GM18499 (cell line): ENCODE results near the gene PINK1.
"Not testable (repeated sequence)": the region's sequence is repeated elsewhere in the genome, so short reads cannot be mapped to it uniquely, and the experiment has no call there.

Experiments
- ATAC-seq: cut with Tn5 transposase; IDR thresholded peaks from one replicate; pipeline ENCODE4 v1.9.1; 2021; ENCODE audit warnings: moderate number of reproducible peaks; ENCODE audit not compliant: insufficient read depth, unreplicated experiment

Gene PINK1

DNA sequence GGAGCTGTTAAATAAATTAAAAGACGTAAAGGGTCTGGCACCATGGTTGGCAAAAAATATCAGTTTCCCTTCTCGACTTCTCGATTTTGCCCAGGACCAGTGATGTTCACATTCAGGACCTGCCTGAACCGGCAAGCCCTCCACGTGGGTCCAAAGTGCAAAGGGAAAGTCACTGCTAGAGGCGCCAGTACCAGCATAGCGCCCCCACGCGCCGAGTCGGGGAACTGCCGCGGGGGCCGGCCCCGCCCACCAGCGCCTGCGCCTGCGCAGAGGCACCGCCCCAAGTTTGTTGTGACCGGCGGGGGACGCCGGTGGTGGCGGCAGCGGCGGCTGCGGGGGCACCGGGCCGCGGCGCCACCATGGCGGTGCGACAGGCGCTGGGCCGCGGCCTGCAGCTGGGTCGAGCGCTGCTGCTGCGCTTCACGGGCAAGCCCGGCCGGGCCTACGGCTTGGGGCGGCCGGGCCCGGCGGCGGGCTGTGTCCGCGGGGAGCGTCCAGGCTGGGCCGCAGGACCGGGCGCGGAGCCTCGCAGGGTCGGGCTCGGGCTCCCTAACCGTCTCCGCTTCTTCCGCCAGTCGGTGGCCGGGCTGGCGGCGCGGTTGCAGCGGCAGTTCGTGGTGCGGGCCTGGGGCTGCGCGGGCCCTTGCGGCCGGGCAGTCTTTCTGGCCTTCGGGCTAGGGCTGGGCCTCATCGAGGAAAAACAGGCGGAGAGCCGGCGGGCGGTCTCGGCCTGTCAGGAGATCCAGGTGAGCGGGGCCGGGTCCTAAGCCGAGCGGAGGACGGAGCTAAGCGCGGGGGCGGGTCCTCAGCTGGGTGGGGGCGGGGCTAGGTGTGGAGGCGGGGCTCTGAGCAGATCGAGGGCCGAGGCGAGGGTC is at the start of gene PINK1:
TSS of gene PINK1 (plus strand) at position 269 of the 875 bp plus-strand sequence. CDS start at position 360, 91 bp downstream.
- ATAC-seq = no peak

DNA sequence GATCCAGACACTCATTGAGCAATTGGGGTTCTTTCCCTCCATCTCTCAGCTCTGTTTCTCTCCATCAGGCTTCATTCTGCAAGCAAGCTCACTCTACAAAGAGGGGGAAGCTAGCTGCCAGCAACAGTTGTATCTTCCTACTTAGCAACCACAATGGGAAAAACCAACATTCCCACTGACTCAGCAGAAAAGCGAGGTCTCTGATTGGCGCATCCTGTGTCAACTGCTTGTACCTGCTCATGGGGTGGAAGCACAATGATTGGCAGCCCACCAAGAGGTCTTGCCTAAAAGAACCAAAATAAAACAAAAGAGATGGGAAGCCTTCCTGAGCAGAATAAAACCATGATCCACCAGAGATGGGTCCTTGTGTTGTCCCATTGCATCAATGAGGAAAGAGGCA is 48.4 kb upstream of the PINK1 start:
- no peak for ATAC-seq

DNA sequence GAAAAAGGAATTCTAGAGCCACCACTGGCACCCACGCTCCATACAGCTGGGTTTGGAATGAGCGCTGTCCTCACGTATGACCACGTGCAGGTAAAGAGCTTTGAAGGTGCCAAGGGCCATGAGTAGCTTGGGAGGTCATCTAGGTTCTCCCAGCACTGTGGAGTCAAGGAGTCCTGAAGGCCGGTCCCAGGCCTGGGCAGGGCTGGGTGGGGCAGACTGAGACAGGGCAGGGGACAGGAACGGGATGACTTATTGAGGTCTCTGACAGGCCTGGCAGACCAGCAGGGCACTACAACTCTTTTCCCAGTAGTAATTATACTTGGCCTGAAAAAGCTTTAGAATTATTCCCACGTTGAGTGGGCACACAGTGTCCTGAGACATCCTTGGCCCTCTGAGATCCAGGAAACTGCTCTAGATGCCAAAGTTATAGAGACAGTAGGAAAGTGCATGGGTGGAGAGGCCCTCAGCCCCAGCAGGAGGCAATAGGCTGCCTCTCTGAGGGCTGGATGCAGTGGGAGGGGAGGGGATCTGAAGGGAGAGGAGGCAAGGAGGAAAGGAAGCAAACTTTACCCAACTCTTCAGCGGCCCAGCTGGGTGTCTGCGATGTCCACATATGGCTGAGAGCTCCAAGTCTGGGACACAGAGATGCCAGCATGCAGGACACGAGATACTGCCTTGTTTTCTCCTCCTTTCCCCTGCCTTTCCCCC is 46.2 kb upstream of the PINK1 start:
- ATAC-seq = no peak

DNA sequence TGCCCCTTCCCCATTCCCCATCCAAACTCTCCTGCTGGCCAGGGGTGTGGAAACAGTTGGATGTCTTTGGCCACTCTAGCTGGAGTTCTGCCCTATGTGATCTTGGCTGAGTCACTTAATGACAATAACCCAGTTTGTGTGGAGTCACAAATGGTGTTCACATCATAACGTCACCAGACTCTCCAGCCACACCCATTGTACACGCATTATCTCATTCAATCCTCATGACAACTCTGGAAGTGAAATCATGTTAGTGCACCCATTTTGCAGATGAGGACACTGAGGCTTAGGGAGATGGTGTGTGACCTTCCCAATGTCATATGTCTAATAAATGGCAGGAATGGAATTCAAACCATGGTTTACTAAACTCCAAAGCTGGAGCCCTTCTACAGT is 45.6 kb upstream of the PINK1 start:
- no peak for ATAC-seq

DNA sequence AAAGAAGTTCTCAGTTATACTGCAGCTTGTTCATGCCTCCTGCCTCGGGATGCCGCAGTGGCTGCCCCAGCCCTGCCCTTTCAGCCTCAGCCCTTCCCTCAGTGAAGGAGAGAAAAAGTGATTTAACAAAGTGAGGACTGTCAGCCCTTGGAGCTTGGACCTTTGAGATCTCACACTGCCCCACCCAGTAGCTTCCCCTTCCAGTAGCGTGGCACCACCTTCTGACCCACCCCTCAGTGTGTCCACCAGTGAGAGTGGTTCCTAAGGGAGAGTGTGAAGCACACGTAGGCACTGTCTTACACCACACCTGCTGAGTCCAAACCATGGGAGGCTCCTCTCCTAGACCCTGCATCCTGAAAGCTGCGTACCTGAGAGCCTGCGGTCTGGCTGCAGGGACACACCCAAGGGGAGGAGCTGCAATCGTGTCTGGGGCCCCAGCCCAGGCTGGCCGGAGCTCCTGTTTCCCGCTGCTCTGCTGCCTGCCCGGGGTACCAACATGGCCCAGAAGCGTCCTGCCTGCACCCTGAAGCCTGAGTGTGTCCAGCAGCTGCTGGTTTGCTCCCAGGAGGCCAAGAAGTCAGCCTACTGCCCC is 44.5 kb upstream of the PINK1 start, which contains the start of gene CDA:
TSS of gene CDA (plus strand) at position 464 of the 592 bp plus-strand sequence. CDS start at position 497, 33 bp downstream.
- ATAC-seq = no peak

DNA sequence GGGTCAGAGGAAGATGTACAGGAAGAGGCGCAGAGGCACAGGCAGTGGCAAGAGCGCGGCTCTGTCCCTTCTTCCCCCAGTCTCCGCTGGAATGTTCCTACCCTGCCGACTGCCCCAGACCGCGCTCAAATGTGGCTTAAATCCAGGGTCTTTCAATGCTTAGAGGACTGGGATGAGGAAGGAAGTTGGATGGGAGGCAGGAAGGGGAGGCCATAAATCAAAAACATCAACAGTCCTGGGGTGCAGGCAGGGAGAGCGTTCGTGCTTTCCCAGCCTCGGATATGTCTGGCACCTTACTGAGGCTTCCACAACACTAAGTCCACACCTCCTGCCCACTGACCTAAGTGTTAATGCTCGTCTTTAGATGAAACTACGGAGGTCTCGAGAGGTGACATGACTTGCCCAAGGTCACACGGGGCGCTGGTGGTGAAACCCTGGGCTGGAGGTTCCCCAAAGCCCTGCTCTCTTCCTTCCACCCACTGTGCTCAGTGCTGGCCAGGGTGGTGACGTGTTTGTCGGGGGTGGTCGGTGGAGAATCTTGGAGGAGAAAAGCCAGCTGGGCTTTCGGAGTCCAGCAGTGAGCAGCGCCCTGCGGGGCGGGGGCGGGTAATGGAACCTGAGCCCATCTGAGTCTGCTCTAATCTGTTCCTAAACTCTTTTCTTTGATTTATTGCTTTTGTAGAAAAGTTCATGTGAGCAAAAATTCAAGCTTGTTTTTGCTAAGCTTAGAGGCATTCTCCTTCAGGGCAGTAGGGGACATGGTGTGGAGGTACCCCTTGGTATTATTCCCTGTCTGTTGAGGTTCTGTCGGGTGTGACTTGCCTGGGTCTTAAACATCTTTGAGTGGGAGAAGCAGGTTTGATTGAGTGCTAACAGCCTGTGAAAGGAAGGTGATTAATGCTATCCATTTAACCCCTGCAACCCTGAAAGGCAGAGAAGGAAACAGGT is 43.7 kb upstream of the PINK1 start:
- ATAC-seq = no peak

DNA sequence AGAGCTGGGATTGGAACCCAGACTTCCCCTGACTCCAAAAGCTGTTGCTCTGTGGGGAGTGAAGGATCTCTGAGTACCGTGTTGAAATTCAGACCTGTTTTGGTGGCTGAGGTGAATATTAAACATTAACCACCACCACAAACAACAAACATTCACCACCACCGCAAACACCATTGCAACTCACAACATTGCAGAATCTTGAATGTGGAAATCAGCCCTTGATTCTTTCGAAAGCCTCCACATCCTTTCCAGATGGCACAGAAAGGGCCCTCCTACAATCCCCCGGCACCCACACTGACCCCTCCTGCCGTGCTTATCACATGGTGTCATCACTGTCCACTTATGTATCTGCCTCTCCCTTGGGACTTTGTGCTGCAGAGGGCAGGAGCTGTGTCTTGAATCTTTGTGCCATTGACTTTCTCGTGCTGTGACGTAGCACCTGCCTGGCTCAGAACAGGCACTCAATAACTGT is 42.9 kb upstream of the PINK1 start:
- ATAC-seq = no peak

DNA sequence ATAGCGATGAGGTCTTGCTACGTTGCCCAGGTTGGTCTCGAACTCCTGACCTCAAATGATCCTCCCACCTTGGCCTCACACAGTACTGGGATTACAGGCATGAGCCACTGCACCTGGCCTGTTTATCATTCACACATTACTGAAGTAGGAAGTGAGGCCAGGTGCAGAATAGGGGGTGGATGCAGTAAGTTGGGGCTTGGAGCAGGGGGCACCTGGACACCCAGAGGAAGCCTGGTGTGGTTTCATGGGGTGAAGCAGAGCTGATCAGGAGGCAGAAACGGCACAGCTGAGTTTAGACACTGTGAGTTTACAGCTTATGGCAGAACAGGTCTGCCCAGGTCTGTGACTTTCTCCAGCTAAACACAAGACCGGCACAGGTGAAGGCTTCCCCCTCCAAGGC is 39.5 kb upstream of the PINK1 start:
- no peak for ATAC-seq

DNA sequence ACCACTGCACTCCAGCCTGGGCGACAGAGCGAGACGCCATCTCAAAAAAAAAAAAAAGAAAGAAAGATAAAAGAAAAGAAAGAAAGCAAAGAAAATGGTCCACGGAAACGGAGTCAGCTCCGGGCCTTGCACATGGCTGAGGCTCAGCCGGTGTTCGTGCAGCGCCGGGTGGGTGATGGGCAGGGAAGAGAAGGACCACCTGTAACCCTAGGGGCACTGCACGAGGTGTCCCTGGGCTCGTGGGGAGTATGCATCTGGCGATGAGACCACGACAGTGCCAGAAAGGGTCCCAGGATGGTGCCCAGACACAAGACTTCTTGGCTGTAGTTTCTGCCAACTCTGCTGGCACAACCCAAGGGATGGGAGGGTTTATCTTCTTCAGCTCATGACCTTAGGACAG is 38.5 kb upstream of the PINK1 start:
- no peak for ATAC-seq

DNA sequence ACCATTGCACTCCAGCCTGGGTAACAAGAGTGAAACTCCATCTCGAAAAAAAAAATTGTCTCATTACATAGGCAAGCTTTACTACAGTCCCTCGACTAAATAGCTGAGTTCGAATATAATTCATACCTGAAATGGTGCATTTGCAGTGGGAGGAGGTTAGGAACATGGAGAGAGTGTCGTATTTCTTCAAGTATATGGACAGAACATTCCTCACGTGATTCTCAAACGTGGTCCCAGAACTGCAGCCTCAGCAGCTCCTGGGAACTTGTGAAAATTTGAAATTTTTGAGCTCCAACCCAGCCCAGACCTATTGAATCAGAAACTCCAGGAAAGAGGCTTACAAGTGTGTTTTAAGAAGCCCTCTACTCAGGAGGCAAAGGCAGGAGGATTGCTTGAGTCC is 37.2 kb upstream of the PINK1 start:
- ATAC-seq = no peak

DNA sequence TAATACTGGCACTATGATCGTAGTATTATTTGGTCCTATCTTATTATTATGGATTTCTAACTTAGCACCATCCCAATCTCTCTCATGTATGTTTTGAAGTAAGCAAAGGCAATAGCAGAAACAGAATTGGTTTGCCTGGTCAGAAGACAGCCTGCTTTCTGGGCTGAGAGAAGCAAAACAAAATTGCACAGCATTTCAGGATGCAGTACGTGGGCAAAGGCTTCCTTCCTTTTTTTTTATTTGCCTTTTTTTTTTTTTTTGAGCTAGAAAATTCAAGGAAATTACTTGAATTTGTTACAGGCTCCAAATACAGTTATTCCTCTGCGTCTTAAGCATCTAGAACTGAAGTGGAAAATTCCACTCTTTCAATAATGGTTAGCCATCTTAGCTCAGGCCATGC is 35.6 kb upstream of the PINK1 start:
- no peak for ATAC-seq

DNA sequence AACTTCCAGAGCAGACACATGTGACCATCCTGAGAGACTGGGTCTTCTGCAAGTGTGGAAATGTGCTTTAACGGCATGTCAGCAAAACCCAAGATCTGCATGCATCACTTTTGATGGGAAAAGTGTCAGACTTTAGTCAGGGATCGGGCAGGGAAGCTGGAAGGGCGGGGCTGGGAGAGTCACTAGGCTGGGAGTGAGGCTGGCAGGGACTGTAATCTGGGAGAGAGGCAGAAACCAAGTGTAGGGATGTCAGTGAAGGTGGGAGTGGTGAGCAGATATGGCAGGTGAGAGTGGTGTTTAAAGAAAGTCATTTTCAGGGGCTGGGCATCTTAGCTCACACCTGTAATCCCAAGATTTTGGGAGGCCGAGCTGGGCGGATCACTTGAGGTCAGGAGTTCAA is 33.1 kb upstream of the PINK1 start:
- no peak for ATAC-seq

DNA sequence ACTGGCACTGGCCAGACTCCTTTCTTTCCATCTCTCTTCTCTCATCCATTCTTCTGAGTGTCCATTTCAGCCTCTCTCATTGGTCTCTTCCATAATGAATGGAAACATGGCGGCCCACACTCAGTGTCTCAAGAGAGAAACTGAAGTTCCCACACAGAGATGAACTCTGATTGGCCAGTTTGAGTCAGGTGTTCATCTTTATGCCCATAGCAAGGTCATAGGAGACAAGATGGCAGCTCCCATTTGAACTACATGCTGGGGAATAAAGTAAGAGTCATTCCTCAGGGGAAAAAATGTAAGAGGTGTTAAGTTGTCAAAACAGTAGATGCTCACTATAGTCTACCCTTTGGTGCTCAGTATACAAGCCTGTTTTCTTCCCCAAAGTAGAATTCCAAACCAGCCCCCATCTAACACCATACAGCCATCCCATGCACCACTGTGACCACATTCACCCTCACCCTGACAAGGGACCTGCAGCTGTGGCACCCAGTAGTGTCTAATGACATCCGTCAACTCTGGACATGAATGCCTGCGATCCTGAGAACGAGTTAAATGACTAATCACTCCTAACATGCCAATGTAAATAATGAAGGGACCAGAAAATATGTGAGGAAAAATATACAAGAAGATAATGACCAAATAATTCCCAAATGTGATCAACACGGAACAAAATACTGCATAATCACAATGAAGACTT is 32.0 kb upstream of the PINK1 start:
- no peak for ATAC-seq

DNA sequence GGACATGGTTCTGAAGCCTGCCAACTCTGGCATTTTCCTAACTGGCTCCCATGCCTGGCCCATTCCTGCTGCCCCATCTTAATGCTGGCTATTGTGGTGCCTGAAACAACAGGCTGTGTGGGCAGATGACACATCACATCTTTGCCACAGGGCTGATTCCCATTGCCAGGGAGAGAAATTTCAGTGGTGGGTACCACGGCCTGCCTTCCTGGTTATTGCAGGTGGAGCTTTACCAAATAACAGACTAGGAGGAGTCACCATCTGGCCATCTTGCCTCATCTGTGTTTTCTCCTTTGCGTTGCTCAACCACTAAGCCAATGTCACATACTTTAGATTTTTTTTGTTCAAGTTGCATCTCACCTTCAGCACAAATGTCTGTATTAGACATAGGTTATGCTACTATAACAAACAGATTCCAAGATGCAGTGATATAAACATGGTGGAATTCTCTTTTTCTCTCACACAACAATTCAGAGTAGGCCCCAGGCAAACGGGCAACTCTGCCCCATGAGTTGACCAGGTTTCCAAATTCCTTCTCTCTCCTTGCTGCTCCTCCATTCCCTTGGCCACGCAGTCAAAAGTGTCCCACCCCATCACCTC is 30.3 kb upstream of the PINK1 start:
- no peak for ATAC-seq

DNA sequence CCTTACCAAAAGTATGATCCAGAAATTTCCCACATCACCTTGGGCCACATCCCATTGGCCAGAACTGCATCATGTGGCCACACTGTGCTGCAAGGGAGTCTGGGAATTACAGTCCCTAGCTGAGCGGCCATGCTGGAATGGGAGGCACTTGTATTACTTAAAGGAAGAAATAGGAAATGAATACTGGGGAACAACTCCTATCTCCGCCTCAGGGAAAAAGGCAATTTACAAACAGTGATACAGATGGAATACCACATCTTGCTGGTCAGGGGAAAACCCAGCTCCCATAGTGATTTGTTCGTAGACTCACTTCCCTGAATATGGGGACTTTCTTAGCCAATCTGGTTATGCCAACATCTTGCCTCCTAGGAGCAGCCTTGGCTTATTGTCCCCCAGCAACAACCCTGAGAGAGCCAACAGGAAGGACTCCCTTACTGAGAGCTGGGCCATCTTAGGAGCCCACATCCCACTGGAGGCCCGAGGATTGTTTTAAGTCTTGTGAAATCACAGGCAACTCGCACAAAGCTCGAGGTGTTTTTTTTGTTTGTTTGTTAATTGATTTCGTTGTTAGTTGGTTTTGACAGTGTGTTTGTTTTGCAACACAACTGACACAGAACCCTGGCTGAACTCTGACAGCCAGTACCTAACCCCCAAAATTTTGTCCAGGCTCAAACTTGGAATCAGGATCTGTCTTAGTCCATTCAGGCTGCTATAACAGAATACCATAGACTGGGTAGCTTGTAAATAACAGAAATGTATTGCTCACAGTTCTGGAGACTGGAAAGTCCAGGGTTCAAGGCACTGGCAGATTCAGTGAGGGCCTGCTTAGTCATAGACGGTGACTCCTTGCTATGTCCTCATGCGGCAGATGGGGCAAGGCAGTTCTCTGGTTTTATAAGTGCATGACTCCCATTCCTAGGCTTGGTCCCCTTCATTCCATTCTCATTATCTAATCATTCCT is 29.5 kb upstream of the PINK1 start:
- ATAC-seq = no peak

DNA sequence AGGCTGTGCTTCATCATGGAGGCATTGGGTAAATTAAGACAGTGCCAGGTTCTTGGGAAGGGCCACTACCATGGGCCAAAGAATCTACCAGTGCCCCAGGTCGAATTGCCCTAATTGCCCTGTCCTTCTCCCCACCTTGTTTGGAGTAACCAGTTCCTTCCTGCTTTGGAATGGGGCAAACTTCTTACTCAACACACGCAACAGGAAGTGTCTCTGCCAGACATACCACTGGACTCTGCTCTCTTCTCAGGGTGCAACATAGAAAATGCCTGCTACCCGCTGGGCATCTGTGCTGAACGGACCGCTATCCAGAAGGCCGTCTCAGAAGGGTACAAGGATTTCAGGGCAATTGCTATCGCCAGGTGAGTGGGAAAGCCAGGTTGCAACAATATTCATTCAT is 28.6 kb upstream of the PINK1 start:
- ATAC-seq = no peak

DNA sequence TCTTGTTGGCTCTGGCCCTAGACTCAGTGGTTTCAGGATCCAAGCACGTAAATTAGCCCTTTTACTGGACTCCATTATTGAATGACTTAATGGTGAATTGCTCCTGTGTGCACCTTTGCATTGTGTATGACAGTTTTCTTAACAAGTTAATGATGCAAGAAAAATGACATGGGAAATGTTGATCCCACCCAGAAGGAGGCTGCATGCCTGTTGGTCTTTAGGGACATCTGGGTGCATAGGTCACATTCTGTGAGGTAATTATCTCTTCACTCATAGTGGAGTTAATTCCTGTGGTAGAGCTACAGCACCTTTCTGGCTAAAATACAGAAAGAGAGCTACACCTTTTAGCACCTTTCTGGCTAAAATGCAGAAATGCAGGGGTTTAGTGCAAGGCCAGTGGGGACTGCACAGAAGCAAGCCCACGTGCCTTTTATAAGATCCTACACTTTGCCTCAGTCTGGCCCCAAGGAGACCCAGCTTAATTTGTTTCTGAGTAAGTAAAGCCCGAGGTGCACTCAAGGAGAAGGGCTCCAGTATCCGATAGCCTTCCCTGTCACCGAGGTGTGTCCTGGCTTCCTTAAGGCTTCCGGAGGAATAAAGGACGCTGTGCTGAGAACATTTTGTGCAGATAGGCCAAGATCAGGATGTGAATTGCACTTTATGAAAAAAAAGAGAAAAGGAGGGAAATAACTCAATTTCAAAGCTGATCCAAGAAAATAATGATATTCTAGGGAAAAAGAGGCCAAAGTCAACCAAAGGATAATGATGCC is 26.3 kb upstream of the PINK1 start:
- not testable (repeated sequence) for ATAC-seq
